ENCODE data around the gene LMF1.

GRCh38 chr16:1012722-1013592, 42.2 kb upstream of the LMF1 start:
- TF ChIP-seq CTCF (IDR thresholded peaks at IDR 0.05 in 4 of 5, conservative IDR thresholded peaks at IDR 0.05 in 1 of 5) = no peak
- TF ChIP-seq POLR2A (IDR thresholded peaks at IDR 0.05) = no peak
